Liver (tissue), 3 donors: ENCODE measurements around the gene ZDHHC11B.

Experiments
- CTCF ChIP-seq: fragments of 150-350 bp; IDR thresholded peaks from 2 replicates; pipeline ENCODE4 v1.5.1; 2017; ENCODE audit warnings: improper control_type of control experiment, low read depth, low read length; ENCODE audit not compliant: missing input control
- EGR1 ChIP-seq, 2 donors: IDR thresholded peaks; 2 replicates each; pipeline ENCODE4 v1.6.1; 2016 to 2018; ENCODE audit warnings: antibody characterized with exemption in 2 of 2, low read depth in 2 of 2
- FOXA1 ChIP-seq: IDR thresholded peaks from 2 replicates; pipeline ENCODE4 v1.6.1; 2016; ENCODE audit warnings: antibody characterized with exemption
- GABPA ChIP-seq, 2 donors: IDR thresholded peaks in 1 of 2; conservative IDR thresholded peaks in 1 of 2; 2 replicates each; pipeline ENCODE4 v1.6.1; 2016; ENCODE audit warnings: antibody characterized with exemption in 2 of 2, mild to moderate bottlenecking in 1 of 2, moderate library complexity in 1 of 2
- JUND ChIP-seq, 2 donors: IDR thresholded peaks; 2 replicates each; pipeline ENCODE4 v1.6.1; 2016; ENCODE audit warnings: antibody characterized with exemption in 2 of 2
- MAX ChIP-seq: IDR thresholded peaks from 2 replicates; pipeline ENCODE4 v1.6.1; 2016; ENCODE audit warnings: antibody characterized with exemption
- RAD21 ChIP-seq, 2 donors: IDR thresholded peaks; 2 replicates each; pipeline ENCODE4 v1.6.1; 2016; ENCODE audit warnings: antibody characterized with exemption in 2 of 2, mild to moderate bottlenecking in 2 of 2
- REST ChIP-seq: IDR thresholded peaks from 2 replicates; pipeline ENCODE4 v1.6.1; 2016; ENCODE audit warnings: antibody characterized with exemption, mild to moderate bottlenecking
- SP1 ChIP-seq: IDR thresholded peaks from 2 replicates; pipeline ENCODE4 v1.6.1; 2018; ENCODE audit warnings: antibody characterized with exemption, mild to moderate bottlenecking
- TAF1 ChIP-seq: conservative IDR thresholded peaks from 2 replicates; pipeline ENCODE4 v1.6.1; 2016; ENCODE audit warnings: antibody characterized with exemption, mild to moderate bottlenecking
- YY1 ChIP-seq: IDR thresholded peaks from 2 replicates; pipeline ENCODE4 v1.6.1; 2016; ENCODE audit warnings: antibody characterized with exemption, mild to moderate bottlenecking
- donor health status: healthy.
- donor health status: healthy.

GRCh38 chr5:746258-746761 is 38.2 kb downstream of the ZDHHC11B start:
- TF ChIP-seq TAF1 (no peak), EGR1 (IDR thresholded peaks at IDR 0.05; ENCODE audit: low read depth in 2 of 2) (no peak), CTCF (no peak), GABPA (IDR thresholded peaks at IDR 0.05 in 1 of 2, conservative IDR thresholded peaks at IDR 0.05 in 1 of 2) (no peak), FOXA1 (no peak), RAD21 (IDR thresholded peaks at IDR 0.05) (no peak), REST (no peak), YY1 (no peak), MAX (no peak), JUND (IDR thresholded peaks at IDR 0.05) (no peak), SP1 (no peak)
